Lower leg skin (tissue), 3 donors: ENCODE results near the gene CDH22.

Experiments
- CTCF ChIP-seq, 3 donors: fragments of 450-650 bp; IDR thresholded peaks; one replicate each; pipeline ENCODE4 v1.5.1; 2016; ENCODE audit warnings: antibody characterized with exemption in 3 of 3, mild to moderate bottlenecking in 3 of 3, moderate library complexity in 2 of 3
- POLR2A ChIP-seq, 2 donors: fragments of 450-650 bp; IDR thresholded peaks; one replicate each; pipeline ENCODE4 v1.6.1; 2016 to 2017; ENCODE audit warnings: antibody characterized with exemption in 2 of 2, mild to moderate bottlenecking in 1 of 2, moderate library complexity in 1 of 2

GRCh38 chr20:46268662-46269061, 39.6 kb downstream of the CDH22 start:
- TF ChIP-seq CTCF (IDR thresholded peaks at IDR 0.05) = no peak
- no peak for TF ChIP-seq POLR2A (IDR thresholded peaks at IDR 0.05)
